ENCODE data around the gene KMT5B. TPM values are rescaled to one million over a fixed set of nuclear protein-coding genes. Genes with fewer than 3 reads are reported as not detected.

Gene KMT5B
- total RNA-seq, 4 donors from 2014 or later, result 27.2 to 40.5 (median 33.3) TPM

DNA sequence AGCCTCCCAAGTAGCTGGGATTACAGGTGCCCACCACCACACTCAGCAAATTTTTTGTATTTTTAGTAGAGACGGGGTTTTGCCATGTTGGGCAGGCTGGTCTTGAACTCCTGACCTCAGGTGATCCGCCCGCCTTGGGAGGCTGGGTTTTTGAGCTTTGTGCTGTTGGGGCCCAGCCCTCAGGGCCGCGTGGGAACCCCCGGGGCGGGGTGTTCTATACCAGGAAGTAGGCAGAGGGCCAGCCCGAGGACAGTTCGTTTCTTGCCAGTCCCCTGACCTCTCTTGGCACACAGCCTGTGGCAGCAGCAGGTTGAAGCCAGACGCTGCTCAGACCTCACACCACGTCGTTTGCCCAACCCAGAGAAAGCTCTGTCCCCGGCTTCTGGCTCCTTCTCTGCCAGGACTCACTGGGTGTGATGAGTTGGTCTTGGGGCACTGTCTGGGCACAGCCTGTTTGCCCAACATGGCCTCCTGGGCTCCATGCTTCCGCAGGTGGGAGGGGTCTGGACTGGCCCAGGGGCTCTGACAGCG lies 67.0 kb downstream of the KMT5B start:
- Histone ChIP-seq H3K36me3 (no peaks in the 10 kb centered on the region), H3K27me3 (no peaks in the 10 kb centered on the region), H3K9me3 (no peaks in the 10 kb centered on the region), H3K4me3 (no peak overlapping the region), H3K27ac (peak overlapping the region; percentile 57), H3K4me1 (peaks cover 25% of the 10 kb centered on the region)
- WGBS, result 32% methylated on average over 12 of the region's 15 CpGs
- TF ChIP-seq POLR2AphosphoS5 (IDR thresholded peaks at IDR 0.05) (peak in 1 of 3 donors; percentile 16), EP300 (IDR thresholded peaks at IDR 0.05) (no peak)
- TF ChIP-seq, protein P1, sequence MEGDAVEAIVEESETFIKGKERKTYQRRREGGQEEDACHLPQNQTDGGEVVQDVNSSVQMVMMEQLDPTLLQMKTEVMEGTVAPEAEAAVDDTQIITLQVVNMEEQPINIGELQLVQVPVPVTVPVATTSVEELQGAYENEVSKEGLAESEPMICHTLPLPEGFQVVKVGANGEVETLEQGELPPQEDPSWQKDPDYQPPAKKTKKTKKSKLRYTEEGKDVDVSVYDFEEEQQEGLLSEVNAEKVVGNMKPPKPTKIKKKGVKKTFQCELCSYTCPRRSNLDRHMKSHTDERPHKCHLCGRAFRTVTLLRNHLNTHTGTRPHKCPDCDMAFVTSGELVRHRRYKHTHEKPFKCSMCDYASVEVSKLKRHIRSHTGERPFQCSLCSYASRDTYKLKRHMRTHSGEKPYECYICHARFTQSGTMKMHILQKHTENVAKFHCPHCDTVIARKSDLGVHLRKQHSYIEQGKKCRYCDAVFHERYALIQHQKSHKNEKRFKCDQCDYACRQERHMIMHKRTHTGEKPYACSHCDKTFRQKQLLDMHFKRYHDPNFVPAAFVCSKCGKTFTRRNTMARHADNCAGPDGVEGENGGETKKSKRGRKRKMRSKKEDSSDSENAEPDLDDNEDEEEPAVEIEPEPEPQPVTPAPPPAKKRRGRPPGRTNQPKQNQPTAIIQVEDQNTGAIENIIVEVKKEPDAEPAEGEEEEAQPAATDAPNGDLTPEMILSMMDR (IDR thresholded peaks at IDR 0.05), result no peak
- DNase-seq (ENCODE audit: low spot score in 2 of 2), result peak; percentile 87 to 93

DNA sequence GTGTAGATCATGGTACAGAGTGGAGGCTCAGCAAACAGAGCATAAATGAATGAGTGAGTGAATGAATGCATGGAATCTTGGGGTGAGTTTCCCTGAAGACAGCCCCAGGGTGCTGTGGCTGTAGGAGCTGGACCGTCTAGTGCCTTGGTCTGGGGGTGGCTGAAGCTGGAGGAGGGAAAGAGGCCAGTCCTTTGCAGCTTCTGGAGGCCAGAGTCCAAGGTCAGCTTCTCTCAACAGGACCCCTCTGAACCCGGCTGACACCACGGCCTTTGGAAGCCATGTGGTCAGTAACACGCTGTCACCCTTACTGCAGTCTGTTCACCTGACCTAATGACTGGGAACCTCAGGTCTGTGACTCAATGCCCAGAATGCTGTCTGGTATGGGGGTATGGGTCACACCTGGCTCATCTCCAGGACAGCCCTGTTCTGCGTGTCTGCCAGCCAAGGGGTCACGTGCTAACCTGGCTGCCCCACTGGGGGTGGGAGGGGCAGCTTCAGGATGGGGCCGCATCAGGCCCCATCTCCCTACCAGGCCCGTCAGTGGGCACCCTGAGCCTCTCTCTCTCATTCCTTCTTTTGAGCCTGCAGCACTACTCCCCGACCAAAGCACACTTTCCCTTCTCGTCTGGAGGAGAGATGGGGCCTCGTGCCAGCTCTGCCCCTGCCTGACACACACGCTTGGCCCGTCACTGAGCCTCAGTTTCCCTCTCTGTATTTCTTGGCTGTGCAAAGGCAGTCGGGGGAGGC lies 67.8 kb downstream of the KMT5B start:
- no peaks in the 10 kb centered on the region for H3K36me3 ChIP-seq
- peak in 1 of 2 donors; percentile 48 for DNase-seq (ENCODE audit: low spot score in 2 of 2)
- H3K9me3 ChIP-seq, result no peaks in the 10 kb centered on the region
- TF ChIP-seq POLR2A (IDR thresholded peaks at IDR 0.05) (no peak), EP300 (IDR thresholded peaks at IDR 0.05) (no peak)
- no peak overlapping the region for H3K27ac ChIP-seq
- peaks cover 25% of the 10 kb centered on the region for H3K4me1 ChIP-seq
- no peaks in the 10 kb centered on the region for H3K27me3 ChIP-seq
- WGBS, result 74% methylated on average over 11 of the region's 14 CpGs
- H3K4me3 ChIP-seq, result no peak overlapping the region

DNA sequence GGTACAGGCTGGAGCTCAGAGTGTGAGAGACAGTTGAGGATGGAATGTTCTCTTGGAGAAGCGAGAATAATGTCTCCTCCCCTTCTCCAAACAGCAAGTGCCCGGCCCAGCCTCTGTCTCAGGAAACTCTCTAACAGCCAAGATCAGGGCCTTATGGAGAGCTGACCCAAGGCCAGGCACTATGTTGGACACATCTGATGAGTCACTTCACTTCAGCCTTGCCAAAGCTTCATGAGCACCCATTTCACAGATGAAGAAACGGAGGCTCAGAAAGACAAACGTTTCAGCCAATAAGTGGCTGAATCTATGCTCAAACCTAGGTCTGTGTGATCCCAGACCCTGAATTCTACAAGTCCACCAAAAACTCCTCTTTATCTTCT lies 69.8 kb downstream of the KMT5B start:
- Histone ChIP-seq H3K4me3 (no peak overlapping the region), H3K36me3 (no peaks in the 10 kb centered on the region), H3K27ac (no peak overlapping the region), H3K27me3 (no peaks in the 10 kb centered on the region), H3K4me1 (peaks cover 26% of the 10 kb centered on the region), H3K9me3 (no peaks in the 10 kb centered on the region)
- no peak for TF ChIP-seq POLR2A (IDR thresholded peaks at IDR 0.05)
- TF ChIP-seq, protein P1 (IDR thresholded peaks at IDR 0.05), result no peak
- TF ChIP-seq EP300 (IDR thresholded peaks at IDR 0.05), result no peak
- TF ChIP-seq POLR2AphosphoS5 (IDR thresholded peaks at IDR 0.05), result no peak
- WGBS, result 82% methylated on average over 3 of the region's 4 CpGs
- DNase-seq (ENCODE audit: low spot score in 2 of 2), result no peak

DNA sequence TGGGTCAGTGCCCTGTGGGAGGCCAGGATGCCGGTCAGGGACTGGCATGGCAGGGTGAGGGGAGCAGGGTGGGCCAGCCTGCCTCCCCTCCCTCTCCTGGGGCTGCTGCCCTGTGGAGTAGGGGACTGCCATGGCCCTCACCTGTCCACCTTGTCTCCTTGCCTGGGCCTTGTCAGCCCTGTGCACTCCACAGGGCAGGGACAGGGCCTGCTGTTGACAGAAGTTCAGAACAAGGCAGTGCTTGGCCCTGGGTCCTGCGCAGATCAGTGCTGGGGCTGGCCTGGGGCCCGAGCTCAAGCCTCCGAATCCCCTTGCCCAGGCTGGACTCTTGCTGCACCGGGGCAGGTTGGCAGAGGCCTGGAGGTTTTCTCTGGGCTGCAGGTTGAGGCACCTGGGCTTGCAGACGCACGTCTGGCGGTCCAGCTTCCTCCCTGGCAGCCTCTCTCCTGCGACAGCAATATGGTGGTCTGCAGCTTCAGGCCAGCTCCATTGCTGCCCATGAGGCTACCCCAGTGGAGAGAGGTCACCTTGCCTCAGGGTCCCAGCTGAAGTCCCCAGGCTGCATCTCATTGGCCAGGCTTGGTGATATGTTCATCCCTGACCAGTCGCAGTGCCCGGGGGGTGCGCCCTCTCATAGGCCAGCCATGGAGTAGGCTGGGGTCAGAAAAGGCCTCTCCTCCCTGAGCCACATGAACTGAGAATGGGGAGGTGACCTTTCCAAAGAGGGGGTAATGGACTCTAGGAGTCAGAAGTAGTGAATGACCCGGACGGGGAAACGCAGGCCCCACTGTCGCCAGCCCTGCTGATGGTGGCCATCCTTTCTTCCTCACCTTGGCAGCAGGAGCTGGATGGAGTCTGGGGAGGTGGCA lies 70.4 kb downstream of the KMT5B start:
- H3K4me1 ChIP-seq, result peaks cover 30% of the 10 kb centered on the region
- H3K27me3 ChIP-seq, result no peaks in the 10 kb centered on the region
- DNase-seq (ENCODE audit: low spot score in 2 of 2), result no peak
- no peak for TF ChIP-seq EP300 (IDR thresholded peaks at IDR 0.05)
- TF ChIP-seq, protein P1 (IDR thresholded peaks at IDR 0.05), result no peak
- no peak overlapping the region for H3K4me3 ChIP-seq
- peak overlapping the region; percentile 68 for H3K27ac ChIP-seq
- H3K36me3 ChIP-seq, result no peaks in the 10 kb centered on the region
- 85% methylated on average over 5 of the region's 16 CpGs for WGBS
- no peaks in the 10 kb centered on the region for H3K9me3 ChIP-seq

DNA sequence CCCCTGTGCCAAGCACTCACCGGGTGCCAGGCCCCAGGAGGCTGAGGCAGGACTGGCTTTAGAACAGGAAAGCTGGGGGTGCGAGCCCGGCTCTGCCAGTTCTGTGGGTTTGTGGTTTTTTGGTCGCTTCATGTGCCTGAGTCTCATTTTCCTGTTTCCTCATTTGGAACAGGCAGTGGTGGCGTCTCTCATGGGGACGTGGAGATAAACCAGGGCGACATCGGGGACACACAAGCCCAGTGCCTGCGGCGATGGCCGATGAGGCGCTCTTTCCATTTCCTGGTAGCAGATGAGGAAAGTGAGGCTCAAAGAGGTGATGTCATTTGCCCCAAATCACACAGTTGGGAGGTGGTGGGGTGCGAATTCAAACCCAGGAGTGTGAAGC lies 71.1 kb downstream of the KMT5B start:
- TF ChIP-seq, protein P1 (IDR thresholded peaks at IDR 0.05), result no peak
- TF ChIP-seq POLR2AphosphoS5 (IDR thresholded peaks at IDR 0.05) (no peak), EP300 (IDR thresholded peaks at IDR 0.05) (no peak), POLR2A (IDR thresholded peaks at IDR 0.05) (no peak)
- H3K27ac ChIP-seq, result peak overlapping the region; percentile 68
- H3K27me3 ChIP-seq, result no peaks in the 10 kb centered on the region
- no peaks in the 10 kb centered on the region for H3K9me3 ChIP-seq
- H3K36me3 ChIP-seq, result no peaks in the 10 kb centered on the region
- WGBS, result 76% methylated on average over 12 of the region's 13 CpGs
- no peak overlapping the region for H3K4me3 ChIP-seq
- peaks cover 24% of the 10 kb centered on the region for H3K4me1 ChIP-seq
- DNase-seq (ENCODE audit: low spot score in 2 of 2), result no peak
